Measurements from ENCODE around the gene RIF1. TPM values are rescaled to one million over a fixed set of nuclear protein-coding genes. Genes with fewer than 3 reads are reported as not detected.
A peak's percentile ranks its signal among the peaks of the same experiment; 100 is the strongest.

The RIF1 gene
- total RNA-seq, 1 donor: 51.0 TPM

GRCh38 chr2:151438506-151438905 is 28.8 kb downstream of the RIF1 start:
- no peak for DNase-seq (ENCODE audit: low read depth)
- TF ChIP-seq CTCF (IDR thresholded peaks at IDR 0.05; ENCODE audit: insufficient read depth, low read depth, low read length): no peak
- no peak overlapping the region for H3K4me3 ChIP-seq (ENCODE audit: low read depth, low read length)

- DNase-seq (ENCODE audit: low read depth): no peak
- TF ChIP-seq CTCF (IDR thresholded peaks at IDR 0.05; ENCODE audit: insufficient read depth, low read depth, low read length): no peak
- no peak overlapping the region for H3K4me3 ChIP-seq (ENCODE audit: low read depth, low read length)
Observed at GRCh38 chr2:151439127-151439526, 29.4 kb downstream of the RIF1 start.

- H3K4me3 ChIP-seq (ENCODE audit: low read depth, low read length): no peak overlapping the region
- no peak for TF ChIP-seq CTCF (IDR thresholded peaks at IDR 0.05; ENCODE audit: insufficient read depth, low read depth, low read length)
- peak; percentile 55 for DNase-seq (ENCODE audit: low read depth)
Observed at GRCh38 chr2:151459358-151459757, 49.7 kb downstream of the RIF1 start.

GRCh38 chr2:151465771-151466170 is 56.1 kb downstream of the RIF1 start:
- no peak for TF ChIP-seq CTCF (IDR thresholded peaks at IDR 0.05; ENCODE audit: insufficient read depth, low read depth, low read length)
- no peak for DNase-seq (ENCODE audit: low read depth)
- H3K4me3 ChIP-seq (ENCODE audit: low read depth, low read length): no peak overlapping the region

GRCh38 chr2:151470556-151470955 is 60.9 kb downstream of the RIF1 start:
- H3K4me3 ChIP-seq (ENCODE audit: low read depth, low read length): no peak overlapping the region
- DNase-seq (ENCODE audit: low read depth): no peak
- no peak for TF ChIP-seq CTCF (IDR thresholded peaks at IDR 0.05; ENCODE audit: insufficient read depth, low read depth, low read length)

- no peak for TF ChIP-seq CTCF (IDR thresholded peaks at IDR 0.05; ENCODE audit: insufficient read depth, low read depth, low read length)
- no peak overlapping the region for H3K4me3 ChIP-seq (ENCODE audit: low read depth, low read length)
- DNase-seq (ENCODE audit: low read depth): no peak
Observed at GRCh38 chr2:151472966-151473365, 63.3 kb downstream of the RIF1 start.

GRCh38 chr2:151475071-151475470 is 65.4 kb downstream of the RIF1 start:
- H3K4me3 ChIP-seq (ENCODE audit: low read depth, low read length): no peak overlapping the region
- TF ChIP-seq CTCF (IDR thresholded peaks at IDR 0.05; ENCODE audit: insufficient read depth, low read depth, low read length): no peak
- DNase-seq (ENCODE audit: low read depth): no peak
